Tibial artery (tissue), 4 donors: ENCODE results near the gene LPIN3.

ENCODE experiments used
- DNase-seq, 2 donors: peaks; one replicate each; pipeline ENCODE4 v3.0.0-alpha.2; 2019
- H3K27ac ChIP-seq, 2 donors: fragments of 200-600 bp; sonication (generic) in 1 of 2; 1 replicate in 1 of 2; 2 replicates in 1 of 2; pipeline ENCODE4 v1.5.1; 2018 to 2019; ENCODE audit warnings: mild to moderate bottlenecking in 1 of 2
- H3K27me3 ChIP-seq, 2 donors: fragments of 200-600 bp; sonication (generic) in 1 of 2; one replicate each; pipeline versions ENCODE4 v1.5.1 to v1.6.0; 2016 to 2019
- H3K36me3 ChIP-seq, 3 donors: fragments of 200-600 bp; sonication (generic) in 2 of 3; one replicate each; pipeline ENCODE4 v1.5.1; 2016 to 2019; ENCODE audit warnings: mild to moderate bottlenecking in 2 of 3
- H3K4me1 ChIP-seq, 4 donors: fragments of 200-600 bp; sonication (generic) in 2 of 4; 1 replicate in 3 of 4; 2 replicates in 1 of 4; pipeline ENCODE4 v1.5.1; 2016 to 2019
- H3K4me3 ChIP-seq, 2 donors: fragments of 200-600 bp; sonication (generic) in 1 of 2; 1 replicate in 1 of 2; 2 replicates in 1 of 2; pipeline ENCODE4 v1.5.1; 2018 to 2019; ENCODE audit warnings: mild to moderate bottlenecking in 2 of 2
- H3K9me3 ChIP-seq, 3 donors: fragments of 200-600 bp; sonication (generic) in 1 of 3; one replicate each; pipeline ENCODE4 v1.5.1; 2016 to 2019
- intact Hi-C: fragments of 100-400 bp; cut with DNase I; formaldehyde crosslinking; loops from one replicate; pipeline ENCODE4 v1.15.0; 2023; ENCODE audit warnings: low total_unique reads
- TF ChIP-seq, protein P1 (sequence below), 2 experiments: fragments of 200-600 bp in 1 of 2; fragments of 450-650 bp in 1 of 2; IDR thresholded peaks; one replicate each; pipeline ENCODE4 v1.5.1; 2017 to 2019; ENCODE audit warnings: antibody characterized with exemption in 2 of 2, mild to moderate bottlenecking in 1 of 2, moderate library complexity in 1 of 2

The LPIN3 gene

DNA sequence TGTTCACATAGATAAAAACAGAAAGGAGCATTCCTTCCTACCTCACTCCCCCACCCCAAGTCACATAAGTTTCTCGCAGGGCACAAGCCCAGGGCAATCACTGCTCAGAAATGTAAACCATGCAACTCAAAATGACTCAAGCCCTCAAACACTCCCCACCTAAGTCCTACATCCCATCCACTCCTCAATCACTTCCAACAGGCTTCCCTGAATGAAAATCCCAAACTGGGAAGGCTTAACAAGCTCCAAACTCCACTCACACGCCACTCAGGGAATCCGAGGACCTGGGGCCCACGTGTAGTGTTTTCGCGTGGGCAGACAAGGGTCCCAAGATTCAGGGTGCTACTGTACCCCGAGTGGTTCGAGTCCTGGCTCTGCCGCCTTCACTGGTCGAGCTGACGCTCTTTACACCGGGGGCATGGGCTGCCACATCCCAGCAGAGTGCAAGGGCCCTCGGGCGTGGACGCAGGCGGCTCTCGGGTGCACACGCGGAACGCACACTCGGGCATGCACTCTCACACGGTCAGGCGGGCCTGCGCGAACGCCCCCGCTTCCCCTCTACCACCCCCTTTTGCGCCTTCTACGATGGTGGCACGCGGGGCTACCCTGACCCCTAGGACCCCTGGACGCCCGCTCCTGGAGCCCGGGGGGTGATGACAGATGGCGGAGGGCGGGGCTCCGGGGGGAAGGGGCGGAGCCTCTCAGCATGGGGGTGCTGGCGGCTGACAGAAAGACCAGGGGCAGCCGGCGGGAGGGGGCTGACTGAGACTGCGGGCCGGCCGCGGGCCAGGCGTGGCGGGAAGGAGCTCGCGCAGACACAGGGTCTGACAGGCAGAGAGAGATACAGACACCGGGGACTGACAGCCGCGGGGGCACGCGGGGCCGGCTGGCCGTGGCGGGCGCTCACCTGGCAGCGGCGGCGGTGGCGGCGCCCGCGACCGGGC lies 23.7 kb upstream of the LPIN3 start:
- Histone ChIP-seq H3K4me1 (peaks cover 0 to 48% (median 12%) of the 10 kb centered on the region in 4 donors), H3K27me3 (no peaks in the 10 kb centered on the region)
- intact Hi-C loops = no loop called here

GRCh38 chr20:41317546-41318270 lies 22.9 kb upstream of the LPIN3 start, which contains the start of gene ZHX3:
Gene ZHX3 (minus strand): TSS chr20:41317731. CDS start chr20:41204916, 112,815 bp downstream.
- Histone ChIP-seq H3K27me3 (no peaks in the 10 kb centered on the region), H3K4me3 (peak within 1 kb of the TSS; percentile 87 to 89), H3K4me1 (peaks cover 0 to 44% (median 12%) of the 10 kb centered on the region in 4 donors), H3K36me3 (no peaks in the 10 kb centered on the region), H3K27ac (peak within 1 kb of the TSS; percentile 88 to 92), H3K9me3 (no peaks in the 10 kb centered on the region)
- TF ChIP-seq, protein P1, sequence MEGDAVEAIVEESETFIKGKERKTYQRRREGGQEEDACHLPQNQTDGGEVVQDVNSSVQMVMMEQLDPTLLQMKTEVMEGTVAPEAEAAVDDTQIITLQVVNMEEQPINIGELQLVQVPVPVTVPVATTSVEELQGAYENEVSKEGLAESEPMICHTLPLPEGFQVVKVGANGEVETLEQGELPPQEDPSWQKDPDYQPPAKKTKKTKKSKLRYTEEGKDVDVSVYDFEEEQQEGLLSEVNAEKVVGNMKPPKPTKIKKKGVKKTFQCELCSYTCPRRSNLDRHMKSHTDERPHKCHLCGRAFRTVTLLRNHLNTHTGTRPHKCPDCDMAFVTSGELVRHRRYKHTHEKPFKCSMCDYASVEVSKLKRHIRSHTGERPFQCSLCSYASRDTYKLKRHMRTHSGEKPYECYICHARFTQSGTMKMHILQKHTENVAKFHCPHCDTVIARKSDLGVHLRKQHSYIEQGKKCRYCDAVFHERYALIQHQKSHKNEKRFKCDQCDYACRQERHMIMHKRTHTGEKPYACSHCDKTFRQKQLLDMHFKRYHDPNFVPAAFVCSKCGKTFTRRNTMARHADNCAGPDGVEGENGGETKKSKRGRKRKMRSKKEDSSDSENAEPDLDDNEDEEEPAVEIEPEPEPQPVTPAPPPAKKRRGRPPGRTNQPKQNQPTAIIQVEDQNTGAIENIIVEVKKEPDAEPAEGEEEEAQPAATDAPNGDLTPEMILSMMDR (IDR thresholded peaks at IDR 0.05) = no peak
- intact Hi-C loops = no loop called here
- DNase-seq = peak; percentile 95 to 99

More for the DNA sequence above, 23.7 kb upstream of the LPIN3 start:
- Histone ChIP-seq H3K9me3 (no peaks in the 10 kb centered on the region), H3K4me3 (peak overlapping the region; percentile 87 to 89), H3K27ac (peak overlapping the region; percentile 88 to 92), H3K36me3 (no peaks in the 10 kb centered on the region)
- peak; percentile 86 to 91 for DNase-seq
- TF ChIP-seq, protein P1 (IDR thresholded peaks at IDR 0.05) = no peak

- DNase-seq = no peak
- H3K27me3 ChIP-seq = no peaks in the 10 kb centered on the region
- TF ChIP-seq, protein P1 (IDR thresholded peaks at IDR 0.05) = no peak
- peak overlapping the region; percentile 88 to 92 for H3K27ac ChIP-seq
- intact Hi-C loops = no loop called here
- H3K4me1 ChIP-seq = peaks cover 0 to 39% (median 12%) of the 10 kb centered on the region in 4 donors
- H3K9me3 ChIP-seq = no peaks in the 10 kb centered on the region
- H3K4me3 ChIP-seq = peak overlapping the region; percentile 87 to 89
- H3K36me3 ChIP-seq = no peaks in the 10 kb centered on the region
Measured at GRCh38 chr20:41318271-41318649, 22.4 kb upstream of the LPIN3 start.

DNA sequence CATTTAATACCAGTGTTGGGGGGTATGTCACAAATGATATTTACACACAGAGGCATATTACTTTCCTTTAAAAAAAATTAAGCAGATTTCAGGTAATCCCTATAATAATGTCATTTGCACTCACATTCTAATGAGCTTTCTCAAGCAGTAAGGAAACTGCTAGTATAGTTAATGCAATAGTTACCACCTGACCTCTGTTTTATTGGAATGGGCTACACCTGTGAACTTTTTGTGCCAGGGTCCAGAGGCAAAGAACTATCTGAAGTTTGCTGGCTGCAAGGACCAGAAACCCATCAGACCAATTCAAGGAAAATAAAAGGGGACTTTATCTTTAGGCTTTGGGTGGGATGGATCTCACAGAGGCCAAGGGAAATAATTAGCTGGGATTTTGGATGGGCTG lies 20.2 kb upstream of the LPIN3 start:
- no peak overlapping the region for H3K27ac ChIP-seq
- intact Hi-C loops = no loop called here

DNA sequence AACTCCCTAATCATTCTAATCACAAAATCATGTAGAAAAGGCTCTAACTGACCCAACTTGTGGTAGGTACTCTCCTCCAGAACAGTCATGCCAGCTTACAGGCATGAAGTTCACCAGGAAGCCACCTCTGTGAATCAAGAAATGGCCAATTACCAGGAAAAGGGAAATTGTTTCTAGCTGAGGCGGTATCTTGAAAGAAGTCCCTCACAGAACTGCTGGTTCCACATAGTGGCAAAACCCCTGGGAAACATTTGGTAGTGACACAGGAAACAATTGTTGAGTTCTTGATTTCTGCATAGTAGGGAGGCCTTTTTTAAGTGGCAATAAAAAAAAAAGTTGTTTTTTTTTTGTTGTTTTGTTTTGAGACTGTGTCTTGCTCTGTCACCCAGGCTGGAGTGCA lies 19.6 kb upstream of the LPIN3 start:
- TF ChIP-seq, protein P1 (IDR thresholded peaks at IDR 0.05) = no peak
- Histone ChIP-seq H3K9me3 (no peaks in the 10 kb centered on the region), H3K4me3 (no peak overlapping the region), H3K27ac (no peak overlapping the region), H3K27me3 (no peaks in the 10 kb centered on the region), H3K4me1 (peaks cover 0 to 15% (median 6%) of the 10 kb centered on the region in 4 donors), H3K36me3 (no peaks in the 10 kb centered on the region)
- DNase-seq = no peak
- intact Hi-C loops = no loop called here

More for the DNA sequence above, 20.2 kb upstream of the LPIN3 start:
- Histone ChIP-seq H3K9me3 (no peaks in the 10 kb centered on the region), H3K36me3 (no peaks in the 10 kb centered on the region), H3K27me3 (no peaks in the 10 kb centered on the region), H3K4me1 (peaks cover 0 to 20% (median 8%) of the 10 kb centered on the region in 4 donors), H3K4me3 (no peak overlapping the region)
- no peak for DNase-seq
- TF ChIP-seq, protein P1 (IDR thresholded peaks at IDR 0.05) = no peak
